ENCODE results near the gene NDN.

NDN gene

DNA sequence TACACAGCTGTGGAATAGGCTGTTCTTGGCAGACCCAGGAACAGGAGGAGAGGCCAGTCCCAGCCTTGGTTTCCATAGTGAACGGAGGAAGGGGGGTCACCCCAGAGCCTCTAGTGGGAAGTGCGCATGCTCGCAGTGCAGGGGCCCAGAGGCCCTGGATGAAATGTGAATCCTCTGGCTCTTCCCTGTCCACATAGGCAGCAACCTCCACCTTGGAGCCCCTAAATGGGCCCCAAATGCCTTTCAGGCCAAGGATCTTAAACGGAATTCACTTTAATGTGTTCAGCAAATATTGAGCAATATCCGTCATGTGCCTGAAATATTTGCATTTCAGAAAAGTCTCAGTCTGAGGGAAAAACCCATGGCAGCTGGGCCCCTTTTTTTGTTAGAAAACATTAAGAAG lies 3.3 kb upstream of the NDN start:
- no peak for DNase-seq (ENCODE audit: low spot score)
- POLR2A ChIA-PET (ENCODE audit: low non-redundant PET), result no interaction called here
- TF ChIP-seq, protein P1, sequence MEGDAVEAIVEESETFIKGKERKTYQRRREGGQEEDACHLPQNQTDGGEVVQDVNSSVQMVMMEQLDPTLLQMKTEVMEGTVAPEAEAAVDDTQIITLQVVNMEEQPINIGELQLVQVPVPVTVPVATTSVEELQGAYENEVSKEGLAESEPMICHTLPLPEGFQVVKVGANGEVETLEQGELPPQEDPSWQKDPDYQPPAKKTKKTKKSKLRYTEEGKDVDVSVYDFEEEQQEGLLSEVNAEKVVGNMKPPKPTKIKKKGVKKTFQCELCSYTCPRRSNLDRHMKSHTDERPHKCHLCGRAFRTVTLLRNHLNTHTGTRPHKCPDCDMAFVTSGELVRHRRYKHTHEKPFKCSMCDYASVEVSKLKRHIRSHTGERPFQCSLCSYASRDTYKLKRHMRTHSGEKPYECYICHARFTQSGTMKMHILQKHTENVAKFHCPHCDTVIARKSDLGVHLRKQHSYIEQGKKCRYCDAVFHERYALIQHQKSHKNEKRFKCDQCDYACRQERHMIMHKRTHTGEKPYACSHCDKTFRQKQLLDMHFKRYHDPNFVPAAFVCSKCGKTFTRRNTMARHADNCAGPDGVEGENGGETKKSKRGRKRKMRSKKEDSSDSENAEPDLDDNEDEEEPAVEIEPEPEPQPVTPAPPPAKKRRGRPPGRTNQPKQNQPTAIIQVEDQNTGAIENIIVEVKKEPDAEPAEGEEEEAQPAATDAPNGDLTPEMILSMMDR (conservative IDR thresholded peaks at IDR 0.05; ENCODE audit: low read depth), result no peak

DNA sequence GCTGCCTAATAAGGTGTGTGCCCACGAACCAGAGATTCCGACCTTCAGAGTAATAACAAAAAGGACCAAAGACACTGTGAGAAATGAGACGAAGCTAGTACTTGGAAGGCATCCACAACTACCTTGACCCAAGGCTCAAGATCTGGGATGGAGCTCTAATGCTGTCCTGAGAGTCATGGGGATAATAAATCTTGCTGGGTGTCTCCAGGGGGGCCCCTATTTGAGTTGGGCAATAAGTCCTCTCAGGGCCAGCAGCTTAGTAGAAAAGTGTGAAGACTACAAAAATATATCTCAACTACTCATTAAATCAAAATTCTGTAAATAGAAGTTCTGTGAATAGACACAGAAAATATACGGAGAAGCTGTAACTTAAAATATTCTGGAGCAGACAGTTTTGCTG lies 2.9 kb upstream of the NDN start:
- POLR2A ChIA-PET (ENCODE audit: low non-redundant PET), result no interaction called here
- no peak overlapping the region for H3K27ac ChIP-seq
- TF ChIP-seq, protein P1 (conservative IDR thresholded peaks at IDR 0.05; ENCODE audit: low read depth), result no peak
- CTCF ChIA-PET, result no interaction called here
- DNase-seq (ENCODE audit: low spot score), result no peak

More for the DNA sequence above, 3.3 kb upstream of the NDN start:
- no peak overlapping the region for H3K27ac ChIP-seq
- CTCF ChIA-PET, result no interaction called here

- H3K27ac ChIP-seq, result no peak overlapping the region
- CTCF ChIA-PET, result interaction anchor here (0.6 kb wide), 1 partner anchor 964 kb away, joined by 3 read pairs; no protein-coding TSS in a partner anchor
- TF ChIP-seq, protein P1 (conservative IDR thresholded peaks at IDR 0.05; ENCODE audit: low read depth), result no peak
- no peak for DNase-seq (ENCODE audit: low spot score)
- POLR2A ChIA-PET (ENCODE audit: low non-redundant PET), result no interaction called here
Observed at GRCh38 chr15:23686466-23687142, 501 bp downstream of the NDN start.

DNA sequence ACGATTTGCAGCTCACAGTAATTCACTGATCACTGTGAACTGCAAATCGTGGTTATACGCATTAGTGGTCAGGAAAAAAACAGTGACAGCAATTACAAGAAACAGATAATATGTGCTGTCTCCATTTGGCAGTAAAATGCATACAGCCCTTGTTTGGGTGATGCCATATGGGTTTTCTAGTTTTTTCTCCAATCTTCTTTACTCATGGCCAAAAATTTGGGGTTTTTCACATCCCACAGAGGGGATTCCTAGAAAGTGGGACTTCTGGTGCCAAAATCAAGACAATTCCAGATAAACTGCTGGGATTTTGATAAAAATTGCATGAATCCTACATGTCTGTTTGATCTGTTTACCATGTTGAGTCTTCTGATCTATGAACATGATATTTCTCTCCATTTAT lies 15.6 kb downstream of the NDN start:
- H3K27ac ChIP-seq, result no peak overlapping the region
- TF ChIP-seq, protein P1 (conservative IDR thresholded peaks at IDR 0.05; ENCODE audit: low read depth), result no peak
- no peak for DNase-seq (ENCODE audit: low spot score)
- POLR2A ChIA-PET (ENCODE audit: low non-redundant PET), result no interaction called here
- CTCF ChIA-PET, result interaction anchor here (0.5 kb wide), 1 partner anchor 249 kb away, joined by 4 read pairs; no protein-coding TSS in a partner anchor

DNA sequence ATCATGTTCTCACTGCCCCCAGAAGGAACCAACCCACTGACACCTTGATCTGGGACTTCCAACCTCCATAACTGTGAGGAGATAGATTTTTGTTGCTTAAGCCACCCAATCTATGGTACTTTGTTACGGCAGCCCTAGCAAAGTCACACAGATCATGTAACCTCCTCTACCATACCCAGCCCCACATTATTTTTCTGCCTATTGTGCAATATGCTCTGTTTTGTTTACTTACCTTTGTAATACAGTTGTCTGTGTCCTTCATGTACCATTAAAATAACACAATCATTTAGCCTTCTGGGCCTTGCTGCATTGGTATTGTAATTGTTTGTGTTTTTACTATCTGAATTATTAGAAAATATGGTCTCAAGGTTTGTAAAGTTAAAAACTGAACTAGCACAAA lies 16.1 kb downstream of the NDN start:
- no peak overlapping the region for H3K27ac ChIP-seq
- no peak for DNase-seq (ENCODE audit: low spot score)
- CTCF ChIA-PET, result interaction anchor here (0.6 kb wide), 1 partner anchor 21 kb away, joined by 3 read pairs; no protein-coding TSS in a partner anchor
- TF ChIP-seq, protein P1 (conservative IDR thresholded peaks at IDR 0.05; ENCODE audit: low read depth), result no peak
- POLR2A ChIA-PET (ENCODE audit: low non-redundant PET), result no interaction called here

DNA sequence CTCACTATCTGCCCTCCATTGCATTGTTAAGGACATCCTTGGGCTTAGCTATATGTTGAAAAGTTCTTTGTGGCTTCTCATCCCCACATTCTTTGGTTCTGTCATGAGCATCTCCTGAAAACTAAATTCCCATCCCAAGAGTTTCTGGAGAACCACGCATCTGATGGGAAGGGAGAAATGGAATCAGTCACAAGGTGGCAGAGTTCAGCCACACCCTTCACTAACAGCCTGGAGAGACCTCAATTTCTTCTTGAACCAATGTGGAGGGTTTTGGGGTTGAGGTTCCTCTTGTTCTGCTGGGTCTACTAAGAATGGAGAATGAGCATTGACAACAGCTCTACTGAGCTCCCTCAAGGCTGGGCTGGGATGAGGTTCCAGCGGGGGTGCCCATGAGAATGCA lies 23.9 kb downstream of the NDN start:
- ChIA-PET POLR2A (ENCODE audit: low non-redundant PET) (no interaction called here), CTCF (no interaction called here)
- TF ChIP-seq, protein P1 (conservative IDR thresholded peaks at IDR 0.05; ENCODE audit: low read depth), result no peak
- no peak for DNase-seq (ENCODE audit: low spot score)
- H3K27ac ChIP-seq, result no peak overlapping the region

All from RWPE1 (cell line).